Panc1 (cell line): ENCODE data around the gene CIDEA.

Source experiments
- CTCF ChIP-seq: fragments of 450-650 bp; IDR thresholded peaks from 2 replicates; pipeline ENCODE4 v1.5.1; 2017; ENCODE audit warnings: mild to moderate bottlenecking
- POLR2AphosphoS5 ChIP-seq: IDR thresholded peaks from 2 replicates; pipeline ENCODE4 v1.6.1; 2012; ENCODE audit warnings: mild to moderate bottlenecking, low read depth, low read length, moderate library complexity

- TF ChIP-seq CTCF (no peak), POLR2AphosphoS5 (no peak)
Measured at GRCh38 chr18:12278741-12279682, 24.9 kb downstream of the CIDEA start.
